ENCODE measurements around the gene SPON1. TPM values are rescaled to one million over a fixed set of nuclear protein-coding genes. Genes with fewer than 3 reads are reported as not detected.

Gene SPON1
- total RNA-seq, 2 experiments from 2014 or later, result 2.1 to 2.2 TPM

- Mint-ChIP-seq H3K9me3 (no peaks in the 10 kb centered on the region), H3K4me3 (no peak overlapping the region), H3K36me3 (ENCODE audit: low read depth) (no peaks in the 10 kb centered on the region), H3K27ac (no peak overlapping the region), H3K4me1 (ENCODE audit: low read depth) (no peaks in the 10 kb centered on the region), H3K27me3 (no peaks in the 10 kb centered on the region)
- TF ChIP-seq CTCF (IDR thresholded peaks at IDR 0.05), result no peak
- intact Hi-C loops (cut with DNase I, micrococcal nuclease), result loop anchor here in 1 of 2 experiments (10.0 kb wide), 1 partner anchor 277 kb away; no protein-coding TSS in a partner anchor
- Histone ChIP-seq H3K4me1 (ENCODE audit: insufficient read depth, low read length) (no peaks in the 10 kb centered on the region), H3K4me3 (ENCODE audit: low read length) (no peak overlapping the region), H3K27me3 (ENCODE audit: control insufficient read depth in 1 of 2, insufficient read depth in 2 of 2, low read length in 2 of 2) (no peaks in the 10 kb centered on the region), H3K27ac (ENCODE audit: low read depth in 1 of 2, low read length in 2 of 2) (no peak overlapping the region), H3K36me3 (ENCODE audit: insufficient read depth, low read length) (no peaks in the 10 kb centered on the region), H3K9me3 (ENCODE audit: control insufficient read depth in 1 of 2, insufficient read depth in 1 of 2, low read length in 2 of 2) (no peaks in the 10 kb centered on the region)
- POLR2A ChIA-PET, result no interaction called here
- CTCF ChIA-PET, result no interaction called here
- ATAC-seq (ENCODE audit: poor library complexity), result no peak
- no peak for DNase-seq
Measured at GRCh38 chr11:14141676-14142075, 179.2 kb downstream of the SPON1 start.

GRCh38 chr11:14144934-14145333 lies 182.4 kb downstream of the SPON1 start:
- H3K9me3 ChIP-seq (ENCODE audit: control insufficient read depth in 1 of 2, insufficient read depth in 1 of 2, low read length in 2 of 2), result no peaks in the 10 kb centered on the region
- no peak overlapping the region for H3K27ac ChIP-seq (ENCODE audit: low read depth in 1 of 2, low read length in 2 of 2)
- intact Hi-C loops (cut with DNase I, micrococcal nuclease), result loop anchor here (5.0 to 10.0 kb wide), 3 partner anchors 68 to 280 kb away; no protein-coding TSS in a partner anchor
- no peak overlapping the region for H3K27ac Mint-ChIP-seq
- no peak overlapping the region for H3K4me3 ChIP-seq (ENCODE audit: low read length)
- ChIA-PET CTCF (no interaction called here), POLR2A (no interaction called here)
- ATAC-seq (ENCODE audit: poor library complexity) (no peak), DNase-seq (no peak)
- H3K27me3 Mint-ChIP-seq, result no peaks in the 10 kb centered on the region
- no peak overlapping the region for H3K4me3 Mint-ChIP-seq
- H3K36me3 ChIP-seq (ENCODE audit: insufficient read depth, low read length), result no peaks in the 10 kb centered on the region
- H3K4me1 ChIP-seq (ENCODE audit: insufficient read depth, low read length), result no peaks in the 10 kb centered on the region
- no peak for TF ChIP-seq CTCF (IDR thresholded peaks at IDR 0.05)
- no peaks in the 10 kb centered on the region for H3K27me3 ChIP-seq (ENCODE audit: control insufficient read depth in 1 of 2, insufficient read depth in 2 of 2, low read length in 2 of 2)
- H3K36me3 Mint-ChIP-seq (ENCODE audit: low read depth), result no peaks in the 10 kb centered on the region
- H3K4me1 Mint-ChIP-seq (ENCODE audit: low read depth), result peaks cover 5% of the 10 kb centered on the region
- no peaks in the 10 kb centered on the region for H3K9me3 Mint-ChIP-seq

- Histone ChIP-seq H3K27me3 (ENCODE audit: control insufficient read depth in 1 of 2, insufficient read depth in 2 of 2, low read length in 2 of 2) (no peaks in the 10 kb centered on the region), H3K4me3 (ENCODE audit: low read length) (no peak overlapping the region), H3K27ac (ENCODE audit: low read depth in 1 of 2, low read length in 2 of 2) (no peak overlapping the region), H3K9me3 (ENCODE audit: control insufficient read depth in 1 of 2, insufficient read depth in 1 of 2, low read length in 2 of 2) (peaks cover 1 to 4% of the 10 kb centered on the region in 2 experiments), H3K4me1 (ENCODE audit: insufficient read depth, low read length) (no peaks in the 10 kb centered on the region), H3K36me3 (ENCODE audit: insufficient read depth, low read length) (no peaks in the 10 kb centered on the region)
- Mint-ChIP-seq H3K9me3 (peaks cover 3% of the 10 kb centered on the region), H3K4me3 (no peak overlapping the region), H3K4me1 (ENCODE audit: low read depth) (peaks cover 5% of the 10 kb centered on the region), H3K36me3 (ENCODE audit: low read depth) (peaks cover 7% of the 10 kb centered on the region), H3K27ac (no peak overlapping the region), H3K27me3 (no peaks in the 10 kb centered on the region)
- peak in 3 of 14 experiments; percentile 56 to 64 (median 63) for DNase-seq
- intact Hi-C loops (cut with DNase I, micrococcal nuclease), result loop anchor here (1.0 to 10.0 kb wide), 6 partner anchors 71 to 376 kb away; no protein-coding TSS in a partner anchor
- POLR2A ChIA-PET, result interaction anchor here (0.9 to 1.5 kb wide), 9 partner anchors 72 to 376 kb away, joined by 3 to 8 read pairs (median 4); partner anchors contain the start of gene SPON1
- peak; percentile 68 for TF ChIP-seq CTCF (IDR thresholded peaks at IDR 0.05)
- CTCF ChIA-PET, result interaction anchor here (0.5 to 2.0 kb wide), 11 partner anchors 10 to 791 kb away, joined by 3 to 31 read pairs (median 4); partner anchors contain the start of gene SPON1
- peak; percentile 97 for ATAC-seq (ENCODE audit: poor library complexity)
Measured at GRCh38 chr11:14148653-14149273, 186.2 kb downstream of the SPON1 start.
